HepG2 (cell line): ENCODE results near the gene TADA2A. TPM values are rescaled to one million over a fixed set of nuclear protein-coding genes. Genes with fewer than 3 reads are reported as not detected.

Experiments
- ARNT2 ChIP-seq: sonication (generic); formaldehyde crosslinking; IDR thresholded peaks from 2 replicates; pipeline ENCODE4 v1.8.0; 2022; ENCODE audit warnings: mild to moderate bottlenecking, low read depth, missing genetic modification reagents, moderate library complexity
- CCDC6 ChIP-seq: sonication (generic); formaldehyde crosslinking; IDR thresholded peaks from 2 replicates; pipeline ENCODE4 v1.8.1; 2022; ENCODE audit warnings: mild to moderate bottlenecking, missing genetic modification reagents, moderate library complexity
- E2F5 ChIP-seq: sonication (generic); formaldehyde crosslinking; conservative IDR thresholded peaks from 2 replicates; pipeline ENCODE4 v1.4.0; 2020; ENCODE audit warnings: missing genetic modification reagents
- ELF4 ChIP-seq: sonication (generic); formaldehyde crosslinking; IDR thresholded peaks from 2 replicates; pipeline ENCODE4 v1.5.0; 2020; ENCODE audit warnings: missing genetic modification reagents, mild to moderate bottlenecking, moderate library complexity, borderline replicate concordance
- FOXA3 ChIP-seq: IDR thresholded peaks from 2 replicates; pipeline ENCODE4 v1.6.1; 2016; ENCODE audit warnings: missing genetic modification reagents, missing compliant biosample characterization
- GATA4 ChIP-seq: sonication (generic); IDR thresholded peaks from 2 replicates; pipeline ENCODE4 v1.6.1; 2016; ENCODE audit warnings: antibody characterized with exemption, low read depth, borderline replicate concordance
- HDAC2 ChIP-seq: sonication (generic); formaldehyde crosslinking; IDR thresholded peaks from 2 replicates; pipeline ENCODE4 v1.4.0; 2020; ENCODE audit warnings: missing genetic modification reagents
- KDM1A ChIP-seq: IDR thresholded peaks from 2 replicates; pipeline ENCODE4 v1.6.1; 2016; ENCODE audit warnings: missing compliant biosample characterization
- KLF11 ChIP-seq: IDR thresholded peaks from 2 replicates; pipeline ENCODE4 v1.6.1; 2016; ENCODE audit warnings: missing compliant biosample characterization
- MTA3 ChIP-seq: sonication (generic); formaldehyde crosslinking; IDR thresholded peaks from 2 replicates; pipeline ENCODE4 v1.4.0; 2020; ENCODE audit warnings: missing genetic modification reagents
- PLSCR1 ChIP-seq: sonication (generic); formaldehyde crosslinking; IDR thresholded peaks from 2 replicates; pipeline ENCODE4 v1.5.0; 2020; ENCODE audit warnings: missing genetic modification reagents, mild to moderate bottlenecking, borderline replicate concordance
- SPEN ChIP-seq: sonication (generic); formaldehyde crosslinking; IDR thresholded peaks from 2 replicates; pipeline ENCODE4 v1.5.1; 2020; ENCODE audit warnings: low read depth, mild to moderate bottlenecking, missing genetic modification reagents
- TARDBP ChIP-seq: sonication (generic); formaldehyde crosslinking; IDR thresholded peaks from 2 replicates; pipeline ENCODE4 v1.8.0; 2022; ENCODE audit warnings: mild to moderate bottlenecking, missing genetic modification reagents
- ZBTB2 ChIP-seq: sonication (generic); formaldehyde crosslinking; IDR thresholded peaks from 2 replicates; pipeline ENCODE4 v1.8.0; 2022; ENCODE audit warnings: low read depth, missing genetic modification reagents
- ZFP62 ChIP-seq: sonication (generic); formaldehyde crosslinking; IDR thresholded peaks from 2 replicates; pipeline ENCODE4 v1.4.0; 2020; ENCODE audit warnings: missing genetic modification reagents
- ZGPAT ChIP-seq: IDR thresholded peaks from 2 replicates; pipeline ENCODE4 v1.6.1; 2016; ENCODE audit warnings: mild to moderate bottlenecking
- ZNF274 ChIP-seq: sonication (generic); formaldehyde crosslinking; IDR thresholded peaks from 2 replicates; pipeline ENCODE4 v1.5.1; 2020; ENCODE audit warnings: mild to moderate bottlenecking, missing genetic modification reagents
- ZNF275 ChIP-seq: sonication (generic); formaldehyde crosslinking; IDR thresholded peaks from 2 replicates; pipeline ENCODE4 v1.8.0; 2022; ENCODE audit warnings: missing genetic modification reagents, mild to moderate bottlenecking, inconsistent platforms, borderline replicate concordance
- ZNF280B ChIP-seq: sonication (generic); formaldehyde crosslinking; IDR thresholded peaks from 2 replicates; pipeline ENCODE4 v1.5.0; 2020; ENCODE audit warnings: missing genetic modification reagents, mild to moderate bottlenecking, borderline replicate concordance
- ZNF484 ChIP-seq: sonication (generic); formaldehyde crosslinking; IDR thresholded peaks from 2 replicates; pipeline ENCODE4 v1.5.1; 2020; ENCODE audit warnings: mild to moderate bottlenecking, low read depth, missing genetic modification reagents, borderline replicate concordance
- ZNF614 ChIP-seq: IDR thresholded peaks from 2 replicates; pipeline ENCODE4 v1.6.1; 2018; ENCODE audit warnings: missing biosample characterization, missing genetic modification reagents, inconsistent platforms, borderline replicate concordance
- ZNF713 ChIP-seq: sonication (generic); formaldehyde crosslinking; IDR thresholded peaks from 2 replicates; pipeline ENCODE4 v1.4.0; 2020; ENCODE audit warnings: mild to moderate bottlenecking, missing genetic modification reagents
- ZSCAN29 ChIP-seq: sonication (generic); formaldehyde crosslinking; conservative IDR thresholded peaks from 2 replicates; pipeline ENCODE4 v1.4.0; 2020; ENCODE audit warnings: mild to moderate bottlenecking, missing genetic modification reagents
- polyA plus RNA-seq, 8 experiments: library from polyadenylated mRNA; depleted of rRNA in 3 of 8; stranded (reverse) in 7 of 8; unstranded in 1 of 8; fragments of >200 nt; fragmentation: Illumina TruSeq in 4 of 8; extraction: Trizol in 4 of 8; gene quantifications; 2 replicates each; pipeline versions ENCODE4 v1.2.1 to v1.2.3, GENCODE V29; 2011 to 2016; ENCODE audit warnings: low read depth in 4 of 8, missing spikeins in 1 of 8, mixed read lengths in 1 of 8; ENCODE audit not compliant: insufficient read depth in 1 of 8
- total RNA-seq, 5 experiments: library from RNA; depleted of rRNA; stranded (reverse); fragments of >200 nt; fragmentation: Illumina TruSeq; extraction: Trizol; gene quantifications; 2 replicates each; pipeline ENCODE4 v1.2.3, GENCODE V29; 2016; ENCODE audit warnings: low read depth in 1 of 5

Gene TADA2A
- total and polyA plus RNA-seq, 2 of the 13 experiments (the other 11 are each of a cell fraction or from before 2014, with no cell fraction given), result 8.0 to 14.0 TPM

- no peak for TF ChIP-seq ZGPAT (CRISPR knock-in tag)
- no peak for TF ChIP-seq CCDC6 (CRISPR knock-in tag)
- no peak for TF ChIP-seq ZBTB2 (CRISPR knock-in tag)
- peak; percentile 59; the same call in 1 of the 2 replicates for TF ChIP-seq ZNF280B (CRISPR knock-in tag)
- TF ChIP-seq ZNF275, result no peak
- 0 out of 2 replicates have a peak, but pooled peaks have one; percentile 67 for TF ChIP-seq ARNT2 (CRISPR knock-in tag)
- peak; percentile 50; the same call in 1 of the 2 replicates for TF ChIP-seq ZNF274 (CRISPR knock-in tag)
- TF ChIP-seq MTA3 (CRISPR knock-in tag), result no peak
- TF ChIP-seq TARDBP, result no peak
- no peak for TF ChIP-seq PLSCR1 (CRISPR knock-in tag)
- peak; percentile 51; the same call in 1 of the 2 replicates for TF ChIP-seq SPEN (CRISPR knock-in tag)
- TF ChIP-seq GATA4, result no peak
- TF ChIP-seq ZNF614 (CRISPR knock-in tag), result 0 out of 2 replicates have a peak, but pooled peaks have one; percentile 29
- no peak for TF ChIP-seq KDM1A (CRISPR knock-in tag)
- no peak for TF ChIP-seq ZNF713 (CRISPR knock-in tag)
- TF ChIP-seq ZSCAN29 (CRISPR knock-in tag), result no peak
- TF ChIP-seq ZFP62 (CRISPR knock-in tag), result no peak
- no peak for TF ChIP-seq HDAC2 (CRISPR knock-in tag)
- TF ChIP-seq FOXA3 (CRISPR knock-in tag), result no peak
- TF ChIP-seq KLF11, result 0 out of 2 replicates have a peak, but pooled peaks have one; percentile 11
- no peak for TF ChIP-seq ZNF484 (CRISPR knock-in tag)
- TF ChIP-seq E2F5, result no peak
- no peak for TF ChIP-seq ELF4
These were observed 591 bp upstream of the TADA2A start (continued) for GRCh38 chr17:37405955-37406634.
